Measurements from ENCODE around the gene PTPRN. TPM values are rescaled to one million over a fixed set of nuclear protein-coding genes. Genes with fewer than 3 reads are reported as not detected.

PTPRN gene
- total RNA-seq, 1 experiment from 2014 or later = 0.30 TPM

DNA sequence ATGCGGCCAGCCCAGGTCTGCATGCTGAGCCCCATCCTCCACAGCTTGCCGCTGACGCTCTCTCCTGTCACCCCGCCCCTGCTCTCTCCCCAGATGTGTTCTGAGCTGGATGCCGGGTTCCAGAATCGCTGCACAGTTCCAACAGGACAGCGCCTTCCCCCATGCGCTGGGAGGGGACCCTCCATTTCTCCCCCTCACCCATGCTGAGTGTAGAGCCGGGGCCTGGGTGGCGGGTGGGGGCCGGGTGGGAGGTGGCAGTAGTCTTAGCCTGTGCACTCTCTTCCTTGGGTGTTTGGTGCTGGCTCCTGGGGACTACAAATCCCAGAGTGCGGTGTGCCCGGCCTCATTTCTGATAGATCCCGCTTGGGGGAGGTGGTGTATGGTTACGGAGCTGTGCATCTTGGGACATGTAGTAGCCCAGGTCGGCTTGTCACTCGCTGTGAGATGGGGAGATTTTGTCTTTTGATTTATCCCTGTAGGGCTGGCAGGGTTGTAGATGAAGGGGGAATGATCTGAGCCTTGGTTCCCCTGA lies 23.2 kb downstream of the PTPRN start:
- H3K36me3 ChIP-seq (ENCODE audit: insufficient read depth, low read length, poor library complexity, severe bottlenecking) = peaks cover 2% of the 10 kb centered on the region
- POLR2A ChIA-PET (ENCODE audit: low non-redundant PET) = interaction anchor here (0.6 kb wide), 1 partner anchor 32 kb away, joined by 3 read pairs; no protein-coding TSS in a partner anchor

DNA sequence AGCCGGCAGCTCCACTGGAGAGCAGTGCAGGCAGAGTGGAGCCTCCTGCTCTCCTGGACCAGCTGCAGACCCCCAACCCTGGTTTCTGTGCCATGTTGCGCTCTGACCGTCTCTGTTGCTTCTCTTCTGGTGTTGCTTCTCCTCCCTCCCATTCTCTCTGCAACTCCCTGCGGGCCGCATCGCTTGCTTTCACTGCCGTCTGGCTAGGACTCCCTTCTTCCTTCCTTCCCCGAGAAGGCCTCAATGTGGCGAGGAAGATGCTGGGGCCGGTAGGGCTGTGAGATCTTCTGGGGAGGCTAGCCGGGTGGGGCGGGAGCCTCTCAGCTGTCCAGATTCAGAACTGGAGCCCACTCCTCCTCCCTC lies 23.8 kb downstream of the PTPRN start:
- intact Hi-C loops (cut with micrococcal nuclease; ENCODE audit: unreplicated experiment) = no loop called here
- TF ChIP-seq EZH2 (IDR thresholded peaks at IDR 0.05; ENCODE audit: borderline replicate concordance, low read depth, low read length, poor library complexity, severe bottlenecking) = no peak
- TF ChIP-seq, protein P1, sequence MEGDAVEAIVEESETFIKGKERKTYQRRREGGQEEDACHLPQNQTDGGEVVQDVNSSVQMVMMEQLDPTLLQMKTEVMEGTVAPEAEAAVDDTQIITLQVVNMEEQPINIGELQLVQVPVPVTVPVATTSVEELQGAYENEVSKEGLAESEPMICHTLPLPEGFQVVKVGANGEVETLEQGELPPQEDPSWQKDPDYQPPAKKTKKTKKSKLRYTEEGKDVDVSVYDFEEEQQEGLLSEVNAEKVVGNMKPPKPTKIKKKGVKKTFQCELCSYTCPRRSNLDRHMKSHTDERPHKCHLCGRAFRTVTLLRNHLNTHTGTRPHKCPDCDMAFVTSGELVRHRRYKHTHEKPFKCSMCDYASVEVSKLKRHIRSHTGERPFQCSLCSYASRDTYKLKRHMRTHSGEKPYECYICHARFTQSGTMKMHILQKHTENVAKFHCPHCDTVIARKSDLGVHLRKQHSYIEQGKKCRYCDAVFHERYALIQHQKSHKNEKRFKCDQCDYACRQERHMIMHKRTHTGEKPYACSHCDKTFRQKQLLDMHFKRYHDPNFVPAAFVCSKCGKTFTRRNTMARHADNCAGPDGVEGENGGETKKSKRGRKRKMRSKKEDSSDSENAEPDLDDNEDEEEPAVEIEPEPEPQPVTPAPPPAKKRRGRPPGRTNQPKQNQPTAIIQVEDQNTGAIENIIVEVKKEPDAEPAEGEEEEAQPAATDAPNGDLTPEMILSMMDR (conservative IDR thresholded peaks at IDR 0.05; ENCODE audit: low read depth, low read length) = no peak
- BruUV-seq (replicated peaks) = no TSS peak
- H3K9me3 ChIP-seq (ENCODE audit: low read depth, low read length, poor library complexity, severe bottlenecking) = no peaks in the 10 kb centered on the region
- peaks cover 8% of the 10 kb centered on the region for H3K4me1 ChIP-seq (ENCODE audit: insufficient read depth, low read length, poor library complexity, severe bottlenecking)
- no peak overlapping the region for H3K4me3 ChIP-seq (ENCODE audit: low read depth, low read length, poor library complexity, severe bottlenecking)
- POLR2A ChIA-PET (ENCODE audit: low non-redundant PET) = interaction anchor here (0.6 kb wide), 1 partner anchor 18 kb away, joined by 5 read pairs; no protein-coding TSS in a partner anchor
- no peak for DNase-seq (ENCODE audit: low spot score)
- CTCF ChIA-PET = no interaction called here
- H3K36me3 ChIP-seq (ENCODE audit: insufficient read depth, low read length, poor library complexity, severe bottlenecking) = peaks cover 2% of the 10 kb centered on the region
- no peak overlapping the region for H3K27ac ChIP-seq (ENCODE audit: low read depth, low read length, poor library complexity, severe bottlenecking)
- H3K27me3 ChIP-seq (replicated peaks; ENCODE audit: insufficient read depth, low read depth, low read length, poor library complexity) = no peaks in the 10 kb centered on the region

More for the DNA sequence above, 23.2 kb downstream of the PTPRN start:
- H3K4me3 ChIP-seq (ENCODE audit: low read depth, low read length, poor library complexity, severe bottlenecking) = no peak overlapping the region
- no TSS peak for BruUV-seq (replicated peaks)
- CTCF ChIA-PET = interaction anchor here (1.3 kb wide), 1 partner anchor 9 kb away, joined by 3 read pairs; no protein-coding TSS in a partner anchor
- intact Hi-C loops (cut with micrococcal nuclease; ENCODE audit: unreplicated experiment) = no loop called here
- H3K9me3 ChIP-seq (ENCODE audit: low read depth, low read length, poor library complexity, severe bottlenecking) = no peaks in the 10 kb centered on the region
- DNase-seq (ENCODE audit: low spot score) = peak; percentile 68
- TF ChIP-seq, protein P1 (conservative IDR thresholded peaks at IDR 0.05; ENCODE audit: low read depth, low read length) = no peak
- TF ChIP-seq EZH2 (IDR thresholded peaks at IDR 0.05; ENCODE audit: borderline replicate concordance, low read depth, low read length, poor library complexity, severe bottlenecking) = no peak
- peaks cover 7% of the 10 kb centered on the region for H3K4me1 ChIP-seq (ENCODE audit: insufficient read depth, low read length, poor library complexity, severe bottlenecking)
- no peaks in the 10 kb centered on the region for H3K27me3 ChIP-seq (replicated peaks; ENCODE audit: insufficient read depth, low read depth, low read length, poor library complexity)
- H3K27ac ChIP-seq (ENCODE audit: low read depth, low read length, poor library complexity, severe bottlenecking) = no peak overlapping the region

DNA sequence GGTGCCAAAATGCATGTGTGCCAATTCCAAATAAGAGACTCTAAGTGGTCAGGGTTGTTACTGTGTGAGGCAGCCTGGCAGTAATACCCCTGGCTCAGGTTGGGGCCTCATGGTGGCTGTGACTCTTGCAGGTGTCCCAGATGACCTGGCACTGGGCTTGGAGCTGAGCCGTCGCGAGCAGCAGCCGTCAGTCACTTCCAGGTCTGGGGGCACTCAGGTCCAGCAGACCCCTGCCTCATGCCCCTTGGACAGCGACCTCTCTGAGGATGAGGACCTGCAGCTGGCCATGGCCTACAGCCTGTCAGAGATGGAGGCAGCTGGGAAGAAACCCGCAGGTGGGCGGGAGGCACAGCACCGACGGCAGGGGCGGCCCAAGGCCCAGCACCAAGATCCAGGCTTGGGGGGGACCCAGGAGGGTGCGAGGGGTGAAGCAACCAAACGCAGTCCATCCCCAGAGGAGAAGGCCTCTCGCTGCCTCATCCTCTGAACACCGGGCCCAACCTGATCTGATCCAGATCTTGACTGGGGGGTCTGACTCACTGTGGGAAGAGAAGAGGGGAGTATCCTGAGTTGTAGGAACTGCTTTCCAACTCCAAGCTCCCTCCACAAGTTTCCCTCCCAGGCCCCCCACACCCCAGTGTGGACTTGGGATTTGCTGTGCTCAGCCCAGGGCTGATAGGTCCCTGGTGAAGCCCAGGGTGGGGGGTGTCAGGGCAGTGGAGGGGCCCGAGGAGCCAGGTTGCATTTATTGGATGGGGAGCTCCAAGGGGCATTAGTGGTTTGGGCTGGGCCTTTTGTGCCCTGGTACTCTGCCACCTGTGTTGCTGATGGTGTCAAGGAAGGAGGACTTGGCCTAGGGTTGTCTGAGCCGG lies 24.5 kb downstream of the PTPRN start:
- ChIA-PET POLR2A (ENCODE audit: low non-redundant PET) (interaction anchor here (0.6 kb wide), 1 partner anchor 17 kb away, joined by 5 read pairs; no protein-coding TSS in a partner anchor), CTCF (no interaction called here)
- BruUV-seq (replicated peaks) = no TSS peak
- H3K27me3 ChIP-seq (replicated peaks; ENCODE audit: insufficient read depth, low read depth, low read length, poor library complexity) = no peaks in the 10 kb centered on the region
- DNase-seq (ENCODE audit: low spot score) = no peak
- H3K9me3 ChIP-seq (ENCODE audit: low read depth, low read length, poor library complexity, severe bottlenecking) = no peaks in the 10 kb centered on the region
- H3K4me3 ChIP-seq (ENCODE audit: low read depth, low read length, poor library complexity, severe bottlenecking) = no peak overlapping the region
- H3K27ac ChIP-seq (ENCODE audit: low read depth, low read length, poor library complexity, severe bottlenecking) = no peak overlapping the region
- no peak for TF ChIP-seq EZH2 (IDR thresholded peaks at IDR 0.05; ENCODE audit: borderline replicate concordance, low read depth, low read length, poor library complexity, severe bottlenecking)
- TF ChIP-seq, protein P1 (conservative IDR thresholded peaks at IDR 0.05; ENCODE audit: low read depth, low read length) = no peak
- intact Hi-C loops (cut with micrococcal nuclease; ENCODE audit: unreplicated experiment) = no loop called here
- H3K36me3 ChIP-seq (ENCODE audit: insufficient read depth, low read length, poor library complexity, severe bottlenecking) = peaks cover 2% of the 10 kb centered on the region
- H3K4me1 ChIP-seq (ENCODE audit: insufficient read depth, low read length, poor library complexity, severe bottlenecking) = peaks cover 11% of the 10 kb centered on the region
